NCI-H2081 (cell line): ENCODE data around the gene ICE1.
"Not testable (repeated sequence)": the region's sequence is repeated elsewhere in the genome, so short reads cannot be mapped to it uniquely, and the experiment has no call there.

Source experiments
- DNase-seq, 2 experiments: peaks; one replicate each; lab custom pipeline; 2025; lab: John Stamatoyannopoulos, UW

ICE1 gene

DNA sequence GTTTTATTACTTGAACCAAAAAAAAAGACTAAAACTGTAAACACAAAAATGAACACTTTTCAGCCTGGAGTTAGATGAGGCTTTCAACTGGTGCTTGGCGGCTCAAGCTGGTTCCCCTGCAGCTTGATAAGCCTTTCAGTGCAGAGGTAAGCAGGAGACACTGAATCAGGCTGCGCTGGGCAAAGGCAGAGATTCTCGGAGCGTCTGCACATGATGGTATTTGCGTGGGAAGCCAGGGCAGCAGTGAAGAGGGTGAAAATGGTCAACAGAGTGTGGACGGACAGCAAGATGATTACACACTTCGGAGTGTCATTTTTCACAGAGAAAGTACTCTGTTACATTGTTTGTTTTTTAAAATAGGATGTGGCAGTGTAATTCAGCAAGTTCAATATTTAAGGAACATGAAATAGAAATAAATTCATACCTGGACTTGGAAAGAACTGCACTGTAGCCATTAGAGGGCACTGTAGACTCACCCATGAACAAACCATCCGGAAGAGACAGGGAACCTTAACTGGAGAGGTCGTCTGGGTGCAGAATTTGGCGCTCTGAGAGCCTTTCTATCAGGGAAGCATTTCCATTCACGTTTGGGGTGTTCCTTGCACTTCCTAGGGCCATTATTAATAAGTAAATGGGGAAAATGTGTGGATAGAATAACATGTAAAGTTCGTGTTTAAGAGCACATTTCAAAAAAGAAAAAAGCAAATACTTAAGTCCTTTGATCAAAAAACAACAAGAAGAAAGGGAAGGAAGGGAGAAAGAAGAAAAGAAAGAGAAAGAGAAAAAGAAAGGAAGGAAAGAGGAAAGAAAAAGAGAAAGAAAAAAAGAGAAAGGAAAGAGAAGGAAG lies 69.8 kb downstream of the ICE1 start:
- peak; percentile 85 to 93 for DNase-seq

- not testable (repeated sequence) for DNase-seq
Observed at GRCh38 chr5:5492934-5493271, 70.4 kb downstream of the ICE1 start.

DNA sequence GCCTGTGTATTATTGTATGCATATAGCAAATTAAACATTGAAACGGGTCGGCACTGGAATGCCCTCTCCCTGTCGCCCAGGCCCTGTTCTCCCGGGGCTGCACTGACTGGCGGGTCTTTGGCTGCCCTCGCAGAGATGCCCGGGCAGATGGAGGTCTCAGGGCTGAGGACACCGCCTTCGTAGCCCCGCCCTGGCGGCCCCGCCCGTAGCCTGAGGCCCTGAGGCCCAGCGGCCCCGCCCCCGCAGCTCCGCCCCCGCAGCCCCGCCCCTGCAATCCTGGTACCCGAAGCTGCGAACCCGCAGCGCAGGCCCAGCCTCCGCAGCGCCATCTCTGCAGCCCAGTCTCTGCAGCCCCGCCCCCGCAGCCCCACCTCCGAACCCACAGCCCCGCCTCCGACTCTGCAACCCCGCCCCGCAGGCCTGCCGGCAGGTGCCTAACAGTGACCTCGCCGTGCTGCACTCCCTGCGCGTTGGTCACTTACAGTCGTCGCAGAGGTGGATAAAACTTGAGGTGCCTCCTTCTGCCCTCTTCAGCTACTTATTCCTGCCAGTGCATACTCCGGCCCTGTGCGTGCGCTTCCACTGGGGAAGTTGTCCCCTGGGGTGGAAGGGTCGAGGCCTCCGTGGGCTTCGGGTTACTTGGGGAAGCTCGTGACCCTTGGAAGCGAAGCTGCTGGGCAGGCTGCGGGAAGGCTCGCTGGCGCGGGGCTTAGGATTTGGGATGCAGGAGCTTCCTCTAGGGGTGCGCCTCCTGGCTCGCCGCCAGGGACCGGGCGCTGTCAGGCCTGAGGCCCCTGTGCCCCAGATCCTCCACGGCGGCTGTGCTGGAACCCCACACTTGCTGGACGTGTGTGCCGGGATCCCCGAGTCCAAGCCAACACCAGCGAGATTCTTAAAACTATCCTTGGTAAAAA lies 72.3 kb downstream of the ICE1 start:
- DNase-seq, result peak in 1 of 2 experiments; percentile 19

GRCh38 chr5:5497152-5497788 lies 74.8 kb downstream of the ICE1 start:
- DNase-seq, result peak; percentile 83 to 87

DNA sequence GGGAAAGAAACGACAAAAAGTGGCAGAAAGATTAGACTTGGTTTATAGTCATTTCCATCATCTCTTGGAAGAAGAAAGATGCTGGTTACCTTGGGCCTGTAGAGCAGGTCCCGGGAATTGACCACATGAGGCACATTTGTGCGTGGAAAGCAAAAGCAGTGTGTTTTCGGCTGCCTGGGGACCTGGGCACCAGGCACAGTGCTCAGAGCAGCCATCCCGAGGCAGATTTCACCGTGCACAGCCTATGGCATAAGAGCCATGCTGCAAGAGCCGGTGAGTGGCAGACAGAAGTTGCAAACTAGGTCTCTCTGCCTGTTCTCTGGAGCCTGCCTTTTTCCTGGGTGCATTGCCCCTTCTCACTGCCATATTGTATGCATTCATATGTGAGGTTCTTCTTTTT lies 77.0 kb downstream of the ICE1 start:
- no peak for DNase-seq

DNA sequence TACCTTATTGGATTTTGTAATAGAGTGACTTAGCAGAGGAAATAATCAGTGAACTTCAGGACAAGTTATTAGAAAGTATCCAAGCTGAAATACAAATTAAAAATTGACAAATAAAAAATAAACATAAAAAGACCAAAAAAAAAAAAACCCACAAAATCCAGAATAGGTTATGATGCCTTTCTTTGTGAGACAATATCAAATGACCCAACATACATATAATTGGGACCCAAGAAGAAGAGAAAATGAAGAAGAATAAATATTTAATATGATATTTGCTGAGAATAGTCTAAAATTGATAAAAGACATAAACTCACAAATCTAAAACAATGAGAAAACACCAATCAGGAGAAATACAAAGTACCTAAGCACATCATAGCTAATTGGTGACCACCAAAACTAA lies 81.8 kb downstream of the ICE1 start:
- no peak for DNase-seq

- DNase-seq, result no peak
Observed at GRCh38 chr5:5505815-5506214, 83.3 kb downstream of the ICE1 start.

GRCh38 chr5:5508391-5508790 lies 85.9 kb downstream of the ICE1 start:
- no peak for DNase-seq

DNA sequence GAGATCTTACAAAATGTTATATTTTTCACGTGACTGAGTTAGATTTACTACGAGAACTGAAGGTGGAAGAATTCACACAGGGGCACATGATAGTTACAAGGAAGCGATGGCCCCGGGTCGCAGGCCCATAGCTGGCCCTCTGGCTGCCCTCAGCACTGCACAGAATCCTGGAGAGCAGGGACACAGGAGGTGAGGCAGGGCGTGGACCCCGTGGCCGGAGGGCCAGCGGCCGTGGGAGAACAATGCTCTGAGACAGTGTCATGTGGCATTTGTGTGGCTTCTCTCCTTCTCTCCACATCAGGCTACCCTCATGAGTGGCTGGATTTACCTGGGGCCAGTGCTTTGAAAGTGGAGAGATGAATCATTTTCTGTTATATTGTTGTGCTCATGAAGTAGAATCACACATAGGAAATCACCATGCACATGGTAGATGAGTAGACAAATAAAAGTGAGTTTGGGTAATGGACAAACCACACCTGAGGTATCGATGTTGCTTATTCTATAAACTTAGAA lies 89.5 kb downstream of the ICE1 start:
- no peak for DNase-seq

GRCh38 chr5:5512543-5512942 lies 90.1 kb downstream of the ICE1 start:
- DNase-seq, result no peak

DNA sequence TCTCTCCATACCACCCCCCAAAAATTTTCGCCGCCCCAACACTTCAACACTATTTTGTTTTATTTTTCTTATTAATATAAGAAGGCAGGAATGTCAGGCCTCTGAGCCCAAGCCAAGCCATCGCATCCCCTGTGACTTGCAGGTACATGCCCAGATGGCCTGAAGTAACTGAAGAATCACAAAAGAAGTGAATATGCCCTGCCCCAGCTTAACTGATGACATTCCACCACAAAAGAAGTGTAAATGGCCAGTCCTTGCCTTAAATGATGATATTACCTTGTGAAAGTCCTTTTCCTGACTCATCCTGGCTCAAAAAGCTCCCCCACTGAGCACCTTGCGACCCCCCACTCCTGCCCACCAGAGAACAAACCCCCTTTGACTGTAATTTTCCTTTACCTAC lies 98.1 kb downstream of the ICE1 start:
- not testable (repeated sequence) for DNase-seq

GRCh38 chr5:5521029-5521428 lies 98.6 kb downstream of the ICE1 start:
- no peak for DNase-seq

DNA sequence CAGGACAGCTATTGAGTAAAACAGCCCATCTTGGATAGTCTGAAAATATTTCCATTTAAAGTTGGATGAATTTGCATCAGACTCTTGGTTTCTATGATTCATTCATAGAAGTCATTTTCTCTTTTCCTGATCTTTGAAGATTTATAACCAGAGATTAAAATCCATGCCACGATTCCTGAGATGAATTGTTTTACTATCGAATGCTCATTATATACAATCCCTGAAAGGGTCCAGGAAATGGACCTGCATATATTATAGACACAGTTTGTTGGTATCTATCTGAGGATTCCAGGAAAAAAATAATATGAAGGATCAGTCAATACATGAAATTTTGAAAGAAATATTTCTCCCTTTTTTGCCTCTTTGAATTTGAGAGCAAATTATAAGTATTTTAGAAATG lies 99.0 kb downstream of the ICE1 start:
- DNase-seq, result no peak

DNA sequence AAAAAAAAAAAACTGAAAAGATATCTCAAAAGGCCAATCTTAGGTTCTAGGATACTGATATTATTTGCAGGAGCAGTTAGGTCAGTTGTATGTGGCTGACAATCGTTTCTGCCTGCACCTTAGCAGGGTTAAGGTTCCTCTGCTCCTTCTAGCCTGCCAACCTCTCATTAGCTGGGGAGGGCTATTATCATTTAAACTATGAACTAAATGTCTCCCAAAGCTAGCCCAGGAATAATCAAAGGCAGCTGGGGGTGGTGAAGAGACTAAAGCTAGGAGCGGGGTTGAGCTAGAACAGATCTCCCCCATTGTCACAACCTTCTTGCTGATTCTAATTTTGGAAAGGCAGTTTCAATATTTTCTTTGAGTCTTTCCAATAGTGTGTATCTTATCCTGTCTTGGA lies 99.9 kb downstream of the ICE1 start:
- no peak for DNase-seq

DNA sequence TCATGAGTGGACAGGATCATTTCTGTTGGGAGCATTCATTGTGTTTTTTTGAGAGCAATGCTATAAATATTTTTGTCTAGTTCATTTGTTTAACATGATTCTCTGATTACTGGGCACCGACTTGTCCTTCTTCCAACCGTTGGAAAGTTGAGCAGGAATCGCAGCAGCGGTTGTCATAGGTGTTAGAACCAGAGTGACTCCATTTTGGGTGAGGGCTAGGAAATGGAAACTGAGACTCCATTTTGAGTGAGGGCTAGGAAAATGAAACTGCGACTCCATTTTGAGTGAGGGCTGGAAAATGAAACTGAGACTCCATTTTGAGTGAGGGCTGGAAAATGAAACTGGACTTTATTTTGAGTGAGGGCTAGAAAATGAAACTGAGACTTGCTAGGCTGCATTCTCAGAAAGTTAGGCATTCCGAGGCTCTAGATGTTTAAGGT lies 100.6 kb downstream of the ICE1 start:
- no peak for DNase-seq

DNA sequence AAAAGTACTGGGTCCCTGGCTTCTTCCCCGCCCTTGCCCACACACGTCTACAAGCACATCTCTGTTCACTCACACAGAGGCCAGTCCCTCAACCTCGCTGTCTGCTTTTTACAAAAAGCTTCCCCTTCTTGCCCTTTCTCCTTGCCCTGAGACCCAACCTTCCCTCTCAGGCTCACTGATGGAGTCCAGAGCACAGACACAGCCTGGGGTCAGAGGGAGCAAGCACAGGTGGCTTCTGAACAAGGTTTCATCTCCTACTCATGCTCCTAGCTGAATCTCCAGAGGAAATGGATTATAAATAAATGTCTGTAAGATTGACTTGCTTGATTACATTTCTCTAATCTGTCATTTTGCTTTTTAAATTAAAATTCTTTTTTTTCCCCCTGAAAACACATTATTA lies 101.8 kb downstream of the ICE1 start:
- no peak for DNase-seq

- no peak for DNase-seq
Observed at GRCh38 chr5:5531371-5531770, 108.9 kb downstream of the ICE1 start.

GRCh38 chr5:5532306-5533076 lies 110.0 kb downstream of the ICE1 start:
- no peak for DNase-seq

DNA sequence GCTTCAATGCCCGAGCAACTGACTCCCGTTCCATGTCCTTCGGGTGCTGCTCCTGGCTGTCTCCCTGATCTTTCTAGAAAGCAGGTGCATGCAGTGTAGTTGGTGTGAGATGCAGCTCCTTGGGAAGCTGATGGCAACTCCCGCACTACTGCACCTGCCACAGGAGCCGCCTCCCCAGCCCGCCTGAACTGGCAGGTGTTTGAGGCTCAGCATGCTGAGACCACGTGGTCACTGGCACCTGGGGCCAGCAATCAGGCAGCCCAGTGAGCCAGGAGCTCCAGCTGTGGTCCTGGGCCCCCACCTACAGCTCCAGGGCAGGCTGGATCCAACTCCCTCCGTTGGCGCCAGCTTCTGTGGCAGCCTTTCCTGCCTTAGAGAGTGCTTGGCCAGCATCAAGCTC lies 111.5 kb downstream of the ICE1 start:
- peak; percentile 81 to 95 for DNase-seq

- DNase-seq, result no peak
Observed at GRCh38 chr5:5534333-5534732, 111.9 kb downstream of the ICE1 start.

- DNase-seq, result no peak
Observed at GRCh38 chr5:5536871-5537270, 114.4 kb downstream of the ICE1 start.

DNA sequence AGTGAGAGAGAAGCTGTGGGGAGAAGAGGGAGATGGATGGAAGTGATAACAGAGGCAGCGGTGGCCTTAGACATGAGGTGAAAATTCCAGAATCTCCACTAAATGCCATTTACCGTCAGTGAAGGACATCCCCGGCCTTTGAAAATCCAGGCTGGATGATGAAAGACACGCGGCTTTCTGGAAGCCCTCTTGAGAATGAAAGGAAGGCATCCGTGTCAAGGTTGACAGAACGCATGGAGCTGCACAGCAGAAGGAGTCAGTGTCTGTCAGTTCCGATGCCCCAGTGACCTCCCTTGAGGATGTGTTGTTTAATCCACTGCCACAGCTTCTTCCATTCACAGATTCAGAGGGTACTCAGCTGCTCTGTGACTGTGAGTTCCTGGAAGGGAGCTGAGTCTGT lies 114.9 kb downstream of the ICE1 start:
- DNase-seq, result no peak
